ELF-1 (cell line): ENCODE results near the gene RMDN3.
A peak's percentile ranks its signal among the peaks of the same experiment; 100 is the strongest.

Experiments
- DNase-seq: peaks from one replicate; pipeline ENCODE4 v3.0.0-alpha.2; 2016; ENCODE audit warnings: low read depth, low spot score

Gene RMDN3

GRCh38 chr15:40754883-40755811, at the start of gene RMDN3:
Gene RMDN3, minus strand, starts transcription at chr15:40755254. Its CDS starts 471 bp downstream, at chr15:40754783.
- peak; percentile 99 for DNase-seq

- no peak for DNase-seq
Measured at GRCh38 chr15:40803688-40804087, 48.6 kb upstream of the RMDN3 start.

GRCh38 chr15:40803076-40803475, 48.0 kb upstream of the RMDN3 start:
- no peak for DNase-seq

GRCh38 chr15:40799523-40799922, 44.5 kb upstream of the RMDN3 start:
- DNase-seq, result no peak

GRCh38 chr15:40796512-40796911, 41.5 kb upstream of the RMDN3 start:
- no peak for DNase-seq

- DNase-seq, result no peak
Measured at GRCh38 chr15:40796041-40796440, 41.0 kb upstream of the RMDN3 start.

- no peak for DNase-seq
Measured at GRCh38 chr15:40793216-40793989, 38.3 kb upstream of the RMDN3 start.

GRCh38 chr15:40792394-40792793, 37.3 kb upstream of the RMDN3 start:
- no peak for DNase-seq

GRCh38 chr15:40790718-40791117, 35.7 kb upstream of the RMDN3 start:
- no peak for DNase-seq

- no peak for DNase-seq
Measured at GRCh38 chr15:40789999-40790398, 34.9 kb upstream of the RMDN3 start.

GRCh38 chr15:40789119-40789518, 34.1 kb upstream of the RMDN3 start:
- DNase-seq, result no peak

GRCh38 chr15:40787991-40788390, 32.9 kb upstream of the RMDN3 start:
- no peak for DNase-seq

GRCh38 chr15:40787344-40787841, 32.3 kb upstream of the RMDN3 start:
- peak; percentile 85 for DNase-seq

- DNase-seq, result peak; percentile 47
Measured at GRCh38 chr15:40785814-40786213, 30.8 kb upstream of the RMDN3 start.

- DNase-seq, result no peak
Measured at GRCh38 chr15:40785164-40785563, 30.1 kb upstream of the RMDN3 start.

GRCh38 chr15:40782609-40783227, 27.7 kb upstream of the RMDN3 start:
- DNase-seq, result peak; percentile 73

GRCh38 chr15:40776537-40777141, 21.6 kb upstream of the RMDN3 start:
- no peak for DNase-seq

GRCh38 chr15:40775740-40776536, 20.9 kb upstream of the RMDN3 start:
- DNase-seq, result no peak

- DNase-seq, result no peak
Measured at GRCh38 chr15:40775007-40775406, 20.0 kb upstream of the RMDN3 start.

- no peak for DNase-seq
Measured at GRCh38 chr15:40773902-40774301, 18.8 kb upstream of the RMDN3 start.

GRCh38 chr15:40773496-40773895, 18.4 kb upstream of the RMDN3 start:
- DNase-seq, result no peak
